KOPT-K1 (cell line): ENCODE results near the gene MRPS5.

Experiments
- H3K27ac ChIP-seq: fragments of 200-600 bp; sonication (generic); 2 replicates; pipeline ENCODE4 v1.5.1; 2016; ENCODE audit warnings: antibody characterized with exemption, mild to moderate bottlenecking, low read depth, low read length; ENCODE audit not compliant: poor library complexity, severe bottlenecking
- H3K36me3 ChIP-seq: fragments of 200-600 bp; sonication (generic); 2 replicates; pipeline ENCODE4 v1.5.1; 2017; ENCODE audit warnings: antibody characterized with exemption, mild to moderate bottlenecking, low read length, moderate library complexity; ENCODE audit not compliant: insufficient read depth
- H3K9me3 ChIP-seq: fragments of 200-600 bp; sonication (generic); 2 replicates; pipeline ENCODE4 v1.5.1; 2017; ENCODE audit warnings: antibody characterized with exemption, low read length, mild to moderate bottlenecking; ENCODE audit not compliant: insufficient read depth, poor library complexity, severe bottlenecking

MRPS5 gene

DNA sequence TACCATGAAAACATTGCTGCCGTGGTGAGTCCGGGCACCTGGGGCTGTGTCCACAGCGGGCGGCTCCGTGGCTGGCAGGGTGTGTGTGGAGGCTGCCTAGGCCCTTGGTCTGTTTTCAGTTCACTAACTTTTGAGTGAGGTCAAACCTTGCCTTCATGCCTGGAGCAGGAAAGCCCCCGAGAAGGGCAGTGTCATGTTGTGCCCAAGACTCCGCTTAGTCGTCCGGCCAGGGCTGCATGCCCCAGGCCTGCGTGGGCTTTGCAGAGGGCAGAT is 72.0 kb downstream of the MRPS5 start:
- Histone ChIP-seq H3K9me3 (no peaks in the 10 kb centered on the region), H3K27ac (peak overlapping the region; percentile 98), H3K36me3 (peaks cover 92% of the 10 kb centered on the region)

- Histone ChIP-seq H3K36me3 (peaks cover 92% of the 10 kb centered on the region), H3K9me3 (no peaks in the 10 kb centered on the region), H3K27ac (peak overlapping the region; percentile 98)
Observed at GRCh38 chr2:95048825-95049682, 72.6 kb downstream of the MRPS5 start.

DNA sequence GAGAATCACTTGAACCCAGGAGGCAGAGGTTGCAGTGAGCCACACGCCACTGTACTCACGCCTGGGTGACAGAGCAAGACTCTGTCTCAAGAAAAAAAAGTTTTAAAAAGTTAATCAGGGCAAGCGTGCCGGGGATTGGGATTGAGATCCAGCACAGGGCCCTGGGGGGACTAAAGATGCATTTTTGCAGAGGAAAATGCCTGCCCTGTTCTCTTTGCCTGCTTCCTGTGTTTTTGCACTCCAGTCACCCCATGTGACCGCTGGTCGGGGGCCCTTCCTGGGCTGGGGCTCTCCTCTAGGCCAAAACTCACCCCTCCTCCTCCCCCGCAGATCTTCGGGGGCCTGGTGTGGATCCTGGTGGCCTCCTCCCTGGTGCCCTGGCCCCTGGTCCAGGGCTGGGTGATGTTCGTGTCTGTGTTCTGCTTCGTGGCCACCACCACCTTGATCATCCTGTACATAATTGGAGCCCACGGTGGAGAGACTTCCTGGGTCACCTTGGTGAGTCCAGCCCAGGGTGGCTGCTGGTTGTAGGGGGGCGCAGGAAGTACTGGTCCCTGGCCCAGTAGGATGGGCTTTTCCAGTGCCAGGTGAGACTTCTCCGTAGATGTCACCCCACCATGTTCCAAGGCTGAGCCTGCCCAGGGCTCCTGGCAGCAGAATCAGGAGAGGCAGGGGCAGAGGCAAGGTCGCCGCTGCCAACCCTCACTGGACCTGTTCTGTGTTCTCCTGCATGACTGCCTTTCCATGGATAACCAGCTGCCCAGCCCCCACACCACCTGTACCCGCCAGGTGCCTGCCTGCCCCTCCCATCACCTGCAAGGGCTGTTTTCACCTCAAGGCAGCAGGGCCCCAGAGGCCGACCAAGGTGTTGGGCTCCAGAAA is 73.7 kb downstream of the MRPS5 start:
- peaks cover 98% of the 10 kb centered on the region for H3K36me3 ChIP-seq
- no peaks in the 10 kb centered on the region for H3K9me3 ChIP-seq
- peak overlapping the region; percentile 98 for H3K27ac ChIP-seq

GRCh38 chr2:95046371-95047112 is 75.1 kb downstream of the MRPS5 start:
- H3K9me3 ChIP-seq, result no peaks in the 10 kb centered on the region
- H3K36me3 ChIP-seq, result peaks cover 98% of the 10 kb centered on the region
- H3K27ac ChIP-seq, result peak overlapping the region; percentile 98

DNA sequence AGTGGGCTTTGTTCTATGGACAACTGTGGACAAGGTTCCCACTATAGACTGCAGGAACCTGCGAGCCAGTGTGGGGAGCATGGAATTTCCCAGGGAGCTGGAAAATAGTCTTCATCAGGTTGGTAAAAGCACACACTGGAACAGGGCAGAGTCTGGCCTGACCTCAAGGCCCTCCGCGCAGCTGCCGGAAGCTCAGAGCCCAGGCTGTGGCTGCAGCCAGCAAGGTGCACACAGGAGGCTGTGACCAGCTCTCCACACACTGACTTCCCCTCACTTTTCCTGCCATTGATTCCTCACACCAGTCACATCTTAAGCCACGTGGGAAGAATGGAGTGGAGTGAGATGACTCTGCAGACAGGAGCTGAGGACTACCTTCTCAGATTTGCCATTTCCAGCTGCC is 77.0 kb downstream of the MRPS5 start:
- peaks cover 98% of the 10 kb centered on the region for H3K36me3 ChIP-seq
- H3K9me3 ChIP-seq, result no peaks in the 10 kb centered on the region
- H3K27ac ChIP-seq, result peak overlapping the region; percentile 98

- Histone ChIP-seq H3K27ac (peak overlapping the region; percentile 98), H3K9me3 (no peaks in the 10 kb centered on the region), H3K36me3 (peaks cover 98% of the 10 kb centered on the region)
Observed at GRCh38 chr2:95043300-95044093, 78.1 kb downstream of the MRPS5 start.

DNA sequence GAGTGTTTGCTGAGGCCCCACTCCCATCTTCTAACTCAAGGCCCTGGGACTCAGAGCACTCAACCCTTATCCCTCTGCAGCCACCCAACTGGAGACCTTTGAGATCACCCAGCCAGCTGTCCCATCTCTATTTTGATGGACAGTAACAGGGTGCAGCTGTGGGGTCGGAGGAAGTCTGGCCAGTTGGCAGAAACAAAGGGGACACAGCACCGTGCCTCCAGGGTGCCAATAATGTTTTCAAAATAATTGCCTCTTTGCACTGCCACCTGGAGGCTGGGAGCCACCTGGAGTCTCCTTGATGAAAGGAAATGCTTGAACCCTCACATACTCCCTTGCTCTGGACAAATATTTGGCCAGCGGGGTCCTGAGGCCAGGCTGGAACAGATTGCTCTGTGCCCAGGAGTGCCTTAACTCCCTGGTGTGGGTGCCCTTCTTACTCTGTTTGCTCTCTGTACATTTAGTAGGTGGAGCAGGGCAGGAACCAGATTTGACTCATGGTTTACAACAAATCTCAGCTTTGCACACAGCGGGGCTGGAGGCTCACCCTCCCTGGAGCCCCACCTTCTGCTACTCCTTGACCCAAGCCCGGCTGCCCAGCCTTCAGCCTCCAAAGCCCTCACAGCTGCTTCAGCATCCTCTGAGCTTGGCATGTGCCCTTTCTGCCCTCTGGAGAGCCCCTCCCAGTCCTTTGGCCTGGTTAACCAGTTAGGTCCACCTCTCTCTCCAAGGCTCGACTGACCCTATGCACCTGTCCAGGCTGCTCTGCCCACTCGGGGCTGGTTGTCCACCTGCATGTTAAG is 78.9 kb downstream of the MRPS5 start:
- Histone ChIP-seq H3K27ac (peak overlapping the region; percentile 98), H3K36me3 (peaks cover 92% of the 10 kb centered on the region), H3K9me3 (no peaks in the 10 kb centered on the region)

DNA sequence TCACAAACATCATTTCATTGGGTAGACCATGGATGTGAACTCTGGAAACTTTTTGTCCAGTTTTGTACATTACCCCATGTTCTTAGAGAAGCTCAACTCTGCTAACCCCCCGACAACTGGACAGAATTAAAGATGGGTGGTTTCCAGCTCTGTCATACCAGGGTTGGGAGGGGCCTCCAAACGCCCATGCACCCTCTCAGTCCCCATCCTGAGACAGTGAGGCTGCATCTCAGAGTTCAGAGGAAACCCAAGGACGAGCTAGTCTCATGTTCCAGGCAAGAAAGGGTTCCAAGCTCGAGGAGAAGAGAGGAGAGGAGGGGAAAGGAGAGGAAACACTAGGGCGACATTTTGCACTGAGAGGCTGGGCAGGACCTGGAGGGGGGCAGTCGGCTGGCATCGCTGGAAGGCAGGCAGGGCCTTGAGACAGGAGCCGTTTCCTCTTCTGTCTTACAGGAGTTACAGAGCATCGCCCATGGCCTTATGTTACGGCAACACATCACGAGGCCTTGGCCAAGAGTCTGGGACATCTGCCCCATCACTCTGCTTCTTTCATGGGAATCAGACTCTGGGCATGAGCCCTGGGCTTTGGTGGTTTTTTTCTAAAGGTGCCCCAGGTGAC is 79.7 kb downstream of the MRPS5 start:
- H3K9me3 ChIP-seq, result no peaks in the 10 kb centered on the region
- peaks cover 91% of the 10 kb centered on the region for H3K36me3 ChIP-seq
- H3K27ac ChIP-seq, result peak overlapping the region; percentile 98

DNA sequence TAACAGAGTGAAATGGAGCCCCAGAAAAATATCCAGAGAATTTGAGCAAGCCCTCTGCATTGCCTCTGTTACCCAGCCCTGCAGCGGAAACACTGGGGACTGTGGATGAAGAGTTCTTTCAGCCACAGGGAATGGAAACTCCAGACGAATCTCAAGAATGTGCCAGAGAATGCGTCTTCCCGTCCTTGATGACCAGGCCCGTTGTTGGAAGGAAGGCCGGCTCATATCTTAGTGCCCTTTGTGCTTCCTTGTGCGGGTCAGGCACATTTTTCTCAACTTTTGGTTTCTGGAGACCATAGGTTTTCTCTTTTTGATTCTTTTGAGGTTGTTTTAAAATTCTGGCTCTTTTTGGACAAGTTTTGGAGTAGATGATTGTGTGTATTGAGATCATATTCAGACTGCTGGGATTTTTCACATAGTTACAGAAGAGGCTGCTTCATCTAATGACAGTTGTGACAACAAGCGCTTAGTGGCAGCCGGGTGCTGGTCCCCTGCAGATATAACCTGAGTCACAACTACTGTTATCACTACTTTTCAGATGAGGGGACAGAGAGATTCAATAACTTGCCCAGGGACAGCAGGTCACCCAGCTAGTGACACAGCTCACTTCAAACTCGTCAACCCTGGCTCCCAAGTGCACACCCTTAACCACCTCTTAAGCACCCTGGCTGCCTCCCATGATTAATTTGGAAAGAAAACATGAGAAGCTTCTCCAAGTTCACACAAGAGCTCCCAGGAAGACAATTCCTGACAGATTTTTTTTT is 80.4 kb downstream of the MRPS5 start:
- Histone ChIP-seq H3K9me3 (no peaks in the 10 kb centered on the region), H3K36me3 (peaks cover 91% of the 10 kb centered on the region), H3K27ac (peak overlapping the region; percentile 98)

DNA sequence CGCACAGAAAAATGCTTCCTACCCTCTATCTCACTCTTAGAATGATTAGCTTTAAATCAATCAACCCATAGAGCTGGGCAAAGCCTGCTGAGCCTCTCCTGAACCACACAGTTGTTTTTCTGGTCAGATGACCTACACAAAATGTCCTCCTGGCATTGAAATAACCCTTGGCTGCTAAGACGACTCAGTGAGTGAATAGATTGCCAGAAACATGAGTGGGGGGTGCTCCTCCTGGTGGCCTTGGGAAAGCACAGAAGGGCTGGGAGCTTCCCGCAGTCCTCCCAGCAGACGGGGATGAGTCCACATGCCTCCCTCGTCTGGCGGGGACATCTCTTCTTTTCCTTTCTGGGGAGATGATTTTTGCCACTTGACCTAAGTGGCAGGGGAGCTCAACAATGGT is 81.2 kb downstream of the MRPS5 start:
- no peaks in the 10 kb centered on the region for H3K9me3 ChIP-seq
- peak overlapping the region; percentile 98 for H3K27ac ChIP-seq
- H3K36me3 ChIP-seq, result peaks cover 90% of the 10 kb centered on the region

- Histone ChIP-seq H3K9me3 (no peaks in the 10 kb centered on the region), H3K27ac (no peak overlapping the region), H3K36me3 (peaks cover 90% of the 10 kb centered on the region)
Observed at GRCh38 chr2:95039978-95040377, 81.6 kb downstream of the MRPS5 start.

DNA sequence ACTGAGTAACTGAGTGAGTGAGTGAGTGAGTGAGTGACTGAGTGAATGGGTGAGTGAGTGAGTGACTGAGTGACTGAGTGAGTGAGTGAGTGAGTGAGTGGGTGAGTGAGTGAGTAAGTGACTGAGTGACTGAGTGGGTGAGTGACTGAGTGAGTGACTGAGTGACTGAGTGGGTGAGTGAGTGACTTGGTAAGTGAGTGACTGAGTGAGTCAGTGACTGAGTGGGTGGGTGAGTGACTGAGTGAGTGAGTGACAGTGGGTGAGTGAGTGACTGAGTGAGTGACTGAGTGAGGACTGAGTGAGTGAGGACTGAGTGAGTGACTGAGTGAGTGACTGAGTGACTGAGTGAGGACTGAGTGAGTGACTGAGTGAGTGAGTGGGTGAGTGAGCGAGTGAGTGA is 82.2 kb downstream of the MRPS5 start:
- no peak overlapping the region for H3K27ac ChIP-seq
- H3K9me3 ChIP-seq, result no peaks in the 10 kb centered on the region
- H3K36me3 ChIP-seq, result peaks cover 90% of the 10 kb centered on the region
